Adrenal gland (tissue), 5 donors: ENCODE measurements around the gene MYO5A.

Experiments
- CTCF ChIP-seq, 6 experiments: fragments of 450-650 bp in 4 of 6; fragments of 200-600 bp in 2 of 6; sonication (generic) in 1 of 6; IDR thresholded peaks; 1 replicate in 5 of 6; 2 replicates in 1 of 6; pipeline versions ENCODE4 v1.5.1 to v1.8.0; 2016 to 2021; ENCODE audit warnings: antibody characterized with exemption in 6 of 6, mild to moderate bottlenecking in 2 of 6, moderate library complexity in 1 of 6
- POLR2A ChIP-seq, 2 donors: fragments of 450-650 bp; IDR thresholded peaks; one replicate each; pipeline ENCODE4 v1.6.1; 2017; ENCODE audit warnings: antibody characterized with exemption in 2 of 2, mild to moderate bottlenecking in 2 of 2, moderate library complexity in 1 of 2
- donor health status: DM: no; HTN: no; CAD: no.

- no peak for TF ChIP-seq CTCF (IDR thresholded peaks at IDR 0.05)
- no peak for TF ChIP-seq POLR2A (IDR thresholded peaks at IDR 0.05)
Observed at GRCh38 chr15:52521682-52522081, 7.0 kb downstream of the MYO5A start.
